Left renal cortex interstitium (tissue), 4 donors: Measurements from ENCODE around the gene DHDDS. TPM values are rescaled to one million over a fixed set of nuclear protein-coding genes. Genes with fewer than 3 reads are reported as not detected.
"Not testable (repeated sequence)": the region's sequence is repeated elsewhere in the genome, so short reads cannot be mapped to it uniquely, and the experiment has no call there.

Experiments used
- DNase-seq, 4 donors: peaks; one replicate each; pipeline ENCODE4 v3.0.0-alpha.2; 2013; ENCODE audit warnings: low read depth in 4 of 4, low spot score in 2 of 4, missing footprints in 1 of 4
- polyA plus RNA-seq, 4 donors: library from polyadenylated mRNA; unstranded; fragments of 120-200 nt; gene quantifications; one replicate each; pipeline ENCODE4 v1.2.1, GENCODE V29; 2013; ENCODE audit not compliant: insufficient read length in 4 of 4

The DHDDS gene
- polyA plus RNA-seq, 4 donors, result 29.6 to 43.2 (median 39.2) TPM

DNA sequence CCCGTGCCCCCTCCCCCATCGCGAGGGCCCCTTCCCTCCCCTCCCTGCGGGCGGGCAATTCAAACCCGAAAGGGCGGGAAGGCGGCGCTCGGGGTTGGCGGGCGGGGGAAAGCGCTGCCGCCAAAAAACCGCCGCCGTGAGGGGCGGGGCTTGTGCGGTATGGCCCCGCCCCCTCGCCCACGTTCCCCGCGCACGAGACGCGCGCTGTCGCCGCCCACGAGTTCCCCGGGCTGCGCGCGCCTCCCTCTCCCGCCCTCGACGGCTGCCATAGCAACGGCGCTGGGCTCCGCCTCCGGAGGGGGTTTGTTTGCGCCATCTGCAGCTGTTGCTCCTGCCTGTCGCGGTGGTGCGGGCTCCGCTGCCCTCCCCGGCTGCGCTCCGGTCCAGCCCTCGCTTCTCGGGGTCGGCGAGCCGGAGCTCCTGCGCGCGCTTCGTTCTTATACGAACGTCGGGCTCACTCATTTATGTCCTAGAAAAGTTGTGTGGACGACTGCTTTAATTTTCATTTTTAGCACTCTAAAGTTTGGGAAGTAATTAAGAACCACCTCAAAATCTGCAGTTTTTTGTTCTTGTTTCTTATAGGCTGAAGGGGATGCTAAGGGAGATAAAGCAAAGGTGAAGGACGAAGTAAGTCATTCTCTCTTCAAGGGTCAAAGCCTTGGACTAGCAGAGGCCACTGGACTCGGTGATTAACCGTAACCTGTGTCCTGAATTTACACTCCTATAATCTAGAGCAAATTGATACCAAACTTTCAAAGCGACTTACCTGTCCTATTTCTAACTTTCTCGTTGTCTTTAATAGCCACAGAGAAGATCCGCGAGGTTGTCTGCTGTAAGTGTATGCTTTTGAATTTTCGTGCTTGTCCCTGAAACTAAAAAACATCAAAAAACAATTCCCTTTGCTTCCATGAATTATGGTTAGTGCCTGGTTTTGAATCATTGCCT is 41.1 kb downstream of the DHDDS start:
- peak; percentile 65 to 88 (median 83) for DNase-seq

DNA sequence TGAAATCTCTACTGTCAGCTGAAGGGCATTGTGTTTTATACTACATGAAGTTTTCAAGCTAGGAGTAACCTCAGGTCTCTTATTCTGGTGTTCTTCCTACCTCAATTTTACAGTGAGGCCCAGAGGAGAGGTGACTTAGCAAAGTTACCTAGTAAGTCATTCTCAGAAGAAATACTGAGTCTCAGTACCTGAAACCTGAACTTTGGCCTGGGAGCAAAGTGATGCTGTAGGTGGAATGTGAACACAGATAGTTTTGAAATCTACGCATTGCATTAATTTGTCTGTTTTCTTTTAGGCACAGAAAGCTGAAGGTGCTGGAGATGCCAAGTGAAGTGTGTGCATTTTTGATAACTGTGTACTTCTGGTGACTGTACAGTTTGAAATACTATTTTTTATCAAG is 42.7 kb downstream of the DHDDS start:
- no peak for DNase-seq

DNA sequence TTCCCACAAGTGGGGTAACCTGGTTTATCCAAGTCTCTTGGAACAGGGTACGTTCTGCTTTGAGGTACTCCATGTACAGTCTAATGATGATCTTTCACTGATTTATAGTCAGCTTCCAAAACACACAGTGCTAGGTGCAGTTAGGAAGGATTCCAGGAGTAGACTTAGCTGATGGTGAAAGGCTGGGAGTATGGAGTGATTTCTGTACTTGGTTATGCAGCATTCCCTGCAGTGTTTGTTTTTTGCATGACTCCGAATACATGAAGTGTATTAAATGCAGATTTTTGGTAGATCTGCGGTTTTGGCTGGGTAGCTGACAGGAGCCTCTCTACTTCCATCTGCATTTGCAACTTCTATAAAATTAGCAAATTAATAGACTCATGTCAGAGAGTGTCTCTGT is 43.9 kb downstream of the DHDDS start:
- no peak for DNase-seq

DNA sequence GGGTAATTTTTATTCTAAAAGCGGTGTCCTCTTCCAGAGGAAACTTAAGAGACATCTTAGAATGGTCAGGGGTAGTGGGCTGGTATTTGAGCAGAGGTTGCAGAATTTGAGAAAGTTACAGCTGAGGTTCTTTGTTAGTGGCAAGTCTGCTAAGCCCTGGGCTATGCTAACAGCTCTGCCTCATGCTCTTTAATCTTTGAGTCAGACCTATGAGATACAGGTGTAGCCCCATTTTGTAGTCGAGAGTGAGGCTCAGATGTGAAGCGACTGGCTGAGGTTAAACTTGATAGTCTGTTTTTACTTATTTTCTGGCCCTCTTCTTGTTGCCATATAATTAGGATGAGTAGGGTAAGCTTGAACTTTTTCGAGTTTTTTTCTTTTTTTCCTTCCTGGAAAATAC is 44.8 kb downstream of the DHDDS start:
- DNase-seq, result no peak

DNA sequence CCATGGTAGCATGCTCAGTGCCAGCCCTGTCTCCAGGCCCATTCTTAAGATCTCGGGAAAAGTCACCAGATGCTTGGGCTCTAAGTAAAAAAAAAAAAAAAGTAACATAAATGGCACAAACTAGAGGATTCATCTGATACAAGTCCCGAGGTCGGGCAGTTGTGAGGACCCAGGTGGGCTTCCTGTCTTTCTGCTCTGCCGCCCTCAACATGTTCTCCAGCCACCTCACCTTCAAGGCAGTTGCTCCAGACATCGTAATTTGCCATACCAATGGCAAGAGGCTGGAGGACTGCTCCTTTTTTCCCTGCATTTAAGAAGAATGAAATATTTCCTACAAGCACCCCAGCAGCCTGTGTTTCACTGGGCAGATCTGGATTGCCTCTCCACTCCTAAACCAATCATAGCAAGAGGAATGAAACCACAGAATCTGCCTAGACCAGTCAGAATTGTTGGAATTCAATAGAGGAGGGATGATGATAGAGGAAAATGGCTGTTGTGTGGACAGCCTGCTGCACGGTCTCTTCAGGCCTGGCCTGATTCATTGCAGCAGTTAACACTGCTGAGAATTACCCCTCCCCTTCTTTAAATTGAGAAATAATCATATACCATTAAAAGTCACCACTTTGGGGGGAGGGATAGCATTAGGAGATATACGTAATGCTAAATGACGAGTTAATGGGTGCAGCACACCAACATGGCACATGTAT is 45.5 kb downstream of the DHDDS start:
- no peak for DNase-seq

DNA sequence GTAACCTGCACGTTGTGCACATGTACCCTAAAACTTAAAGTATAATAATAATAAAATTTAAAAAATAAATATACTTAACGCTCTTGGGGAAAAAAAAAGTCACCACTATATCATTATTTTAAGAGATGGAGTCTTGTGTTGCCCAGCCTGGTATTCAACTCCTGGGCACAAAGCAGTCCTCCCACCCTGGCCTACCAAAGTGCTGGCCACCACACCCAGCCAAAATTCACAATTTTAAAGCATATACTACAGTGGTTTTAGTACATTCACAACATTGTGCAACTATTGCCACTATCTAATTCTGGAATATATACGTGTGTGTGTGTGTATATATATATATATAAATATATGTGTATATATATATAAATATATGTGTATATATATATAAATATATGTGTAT is 46.0 kb downstream of the DHDDS start:
- DNase-seq, result no peak

DNA sequence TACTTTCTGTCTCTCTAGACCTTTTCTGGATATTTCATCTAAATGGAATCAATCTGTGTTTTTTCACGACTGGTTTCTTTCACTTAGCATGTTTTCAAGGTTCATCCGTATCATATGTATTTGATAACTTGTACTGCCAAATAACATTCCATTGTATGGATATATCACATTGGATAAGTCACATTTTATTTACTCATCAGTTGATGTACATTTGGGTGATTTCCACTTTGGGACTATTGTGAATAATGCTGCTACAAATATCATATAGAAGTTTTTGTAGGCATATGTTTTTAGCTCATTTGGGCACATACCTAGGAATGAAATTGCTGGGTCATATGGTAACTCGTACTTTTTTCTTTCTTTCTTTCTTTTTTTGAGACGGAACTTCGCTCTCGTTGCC is 46.9 kb downstream of the DHDDS start:
- no peak for DNase-seq

DNA sequence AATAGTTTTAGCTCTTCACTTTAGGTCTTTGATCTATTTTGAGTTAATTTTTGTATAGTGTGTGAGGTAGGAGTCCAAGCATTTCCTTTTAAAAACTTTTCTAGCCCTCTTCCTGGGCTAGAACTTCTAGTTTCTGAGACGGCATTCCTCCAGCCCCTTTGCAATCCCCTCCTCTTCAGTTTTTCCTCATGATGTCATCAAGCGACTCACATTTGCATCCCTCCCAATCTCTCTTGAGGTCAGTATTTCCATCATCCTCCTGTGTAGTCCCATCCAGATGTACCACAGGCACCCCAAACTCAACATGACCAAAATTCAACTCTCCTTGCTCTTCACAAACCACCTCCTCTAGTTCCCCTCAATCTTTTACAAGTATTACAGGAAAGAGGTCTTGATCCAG is 50.8 kb downstream of the DHDDS start:
- no peak for DNase-seq

DNA sequence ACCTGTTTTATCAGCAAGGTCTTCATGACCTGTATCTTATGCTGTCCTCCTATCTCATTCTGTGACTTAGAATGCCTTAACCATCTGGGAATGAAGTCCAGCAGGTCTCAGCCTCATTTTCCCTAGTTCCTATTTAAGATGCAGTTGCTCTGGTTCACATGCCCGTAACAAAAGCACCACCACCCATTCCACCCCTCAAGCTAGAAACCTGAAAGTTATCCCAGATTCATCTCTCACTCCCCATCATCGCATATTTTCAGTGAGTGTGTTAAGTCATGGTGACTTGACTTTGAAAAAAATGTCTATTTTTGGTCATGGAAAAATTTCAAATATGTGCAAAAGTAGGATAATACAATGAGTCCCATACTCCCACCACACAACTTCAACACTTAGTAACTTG is 51.9 kb downstream of the DHDDS start:
- DNase-seq, result no peak

DNA sequence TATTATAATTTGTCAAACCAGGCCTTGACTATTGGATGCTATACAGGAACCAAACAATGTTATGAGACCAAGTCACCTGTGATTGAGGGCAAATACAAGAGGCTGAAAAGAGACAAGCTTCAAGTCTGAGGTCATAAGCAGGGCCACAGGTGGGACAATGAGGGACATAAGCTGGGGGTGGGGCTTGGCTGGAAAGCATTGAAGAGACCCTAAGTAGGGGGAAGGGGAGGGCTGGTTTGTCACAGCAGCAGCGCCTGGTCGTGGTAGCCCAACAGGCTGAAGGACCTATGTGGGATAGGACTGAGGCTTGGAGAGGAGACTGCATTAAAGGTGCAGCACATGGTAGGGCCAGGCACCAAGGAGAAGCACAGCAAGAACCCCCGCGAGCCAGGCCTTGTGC is 58.0 kb downstream of the DHDDS start:
- no peak for DNase-seq

DNA sequence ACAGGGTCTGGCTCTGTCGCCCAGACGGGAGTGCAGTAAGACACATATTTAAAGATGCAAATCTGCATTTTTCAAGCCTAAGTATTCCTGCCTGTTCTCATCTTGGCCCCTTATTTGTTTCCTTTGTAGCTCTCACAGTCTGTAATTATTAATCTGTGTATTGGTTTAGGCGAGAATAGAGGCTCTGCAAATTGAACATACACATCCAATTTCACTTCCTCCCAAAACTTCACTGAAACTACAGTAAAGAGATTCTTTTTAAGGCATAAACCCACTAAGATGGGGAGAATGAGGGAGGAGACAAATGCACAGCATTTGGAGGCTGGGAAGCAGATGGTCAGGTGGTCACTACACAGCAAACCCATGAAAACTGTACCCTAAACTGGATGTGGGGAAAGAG is 61.1 kb downstream of the DHDDS start:
- no peak for DNase-seq

DNA sequence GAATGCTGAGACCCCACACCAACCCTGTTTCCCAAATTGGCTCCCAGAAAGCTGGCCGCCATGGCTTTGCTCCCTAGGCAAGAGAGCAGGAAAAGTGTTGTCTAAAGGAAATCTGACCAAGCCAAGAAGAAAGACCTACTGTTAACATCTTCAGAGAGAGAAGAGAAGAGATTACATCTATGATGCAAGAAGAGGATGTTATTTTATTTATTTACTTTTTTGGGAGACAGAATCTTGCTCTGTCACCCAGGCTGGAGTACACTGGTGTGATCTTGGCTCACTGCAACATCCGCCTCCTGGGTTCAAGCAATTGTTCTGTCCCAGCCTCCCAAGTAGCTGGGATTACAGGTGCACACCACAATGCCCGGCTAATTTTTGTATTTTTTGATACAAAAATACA is 61.8 kb downstream of the DHDDS start:
- no peak for DNase-seq

DNA sequence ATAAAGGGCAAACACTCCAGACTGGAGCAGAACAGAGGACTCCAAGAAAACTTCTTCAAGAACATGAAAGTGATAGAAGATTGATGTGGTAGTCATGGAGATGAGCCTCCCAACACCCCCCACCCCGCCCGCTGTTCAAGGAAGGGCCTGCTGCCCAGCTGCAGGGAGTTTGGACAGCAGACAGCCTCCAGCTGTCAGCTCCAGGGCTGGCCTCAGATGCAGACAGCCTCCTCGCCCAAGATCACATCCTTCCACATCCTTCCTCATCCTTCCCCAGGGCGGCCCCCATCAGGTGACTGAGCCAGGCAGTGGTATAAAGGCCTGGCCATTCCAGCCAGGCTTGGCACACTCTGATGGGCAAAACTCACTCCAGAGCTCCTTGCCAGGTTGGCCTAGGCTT is 64.7 kb downstream of the DHDDS start:
- peak in 2 of 4 donors; percentile 19 to 44 for DNase-seq

DNA sequence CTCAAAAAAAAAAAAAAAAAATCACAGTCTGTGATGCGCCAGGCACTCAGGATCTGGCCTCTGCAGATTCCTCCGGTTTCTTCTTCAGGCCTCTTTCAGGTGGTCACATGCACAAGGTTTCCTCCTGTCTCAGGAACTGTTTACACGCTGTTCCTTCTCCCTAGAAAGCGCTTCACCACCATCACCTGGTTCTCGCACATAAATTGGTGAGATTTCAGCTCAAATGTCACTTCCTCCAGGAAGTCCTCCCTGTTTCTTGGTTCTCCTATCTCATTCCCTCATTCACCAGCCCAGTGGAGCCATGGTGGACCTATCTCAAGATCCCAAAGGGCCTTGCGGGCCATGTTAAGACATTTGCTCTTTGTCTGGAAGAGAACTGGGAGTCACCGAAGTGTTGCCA is 66.8 kb downstream of the DHDDS start:
- DNase-seq, result no peak

DNA sequence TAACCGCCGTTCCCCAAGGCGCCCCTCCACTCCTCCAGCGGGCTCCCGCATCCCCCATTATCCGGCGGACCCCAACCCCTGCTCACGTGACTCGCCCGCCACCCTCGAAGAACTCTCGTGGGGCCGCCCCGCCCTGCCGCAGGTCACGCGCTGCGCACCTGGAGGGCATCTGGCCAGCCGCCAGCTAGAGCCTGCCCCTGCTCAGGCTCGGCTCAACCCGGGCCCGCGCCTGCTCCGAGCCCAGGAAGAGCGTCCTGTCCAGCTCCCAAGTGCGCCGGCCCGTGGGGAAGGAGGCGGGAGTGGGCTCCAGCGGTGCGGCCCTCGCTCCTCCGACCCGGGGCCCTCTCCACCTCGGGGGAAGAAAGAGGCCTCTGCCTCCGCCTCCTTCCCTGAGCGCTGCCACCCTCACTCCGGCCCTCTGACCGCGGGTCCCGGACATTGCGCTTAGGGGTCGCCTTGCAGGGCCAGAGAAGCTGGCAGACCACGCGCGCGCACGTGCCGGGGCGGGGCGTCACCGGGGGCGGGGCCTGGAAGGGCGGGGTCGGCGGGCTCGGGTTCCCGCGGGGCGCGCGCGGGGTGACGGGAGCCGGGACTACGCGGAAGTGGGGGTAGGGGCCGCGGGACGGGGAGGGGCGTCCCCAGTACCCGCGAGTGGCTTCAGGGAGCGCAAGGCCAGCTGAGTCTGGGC is 68.5 kb downstream of the DHDDS start:
- DNase-seq, result peak; percentile 64 to 82 (median 72)

DNA sequence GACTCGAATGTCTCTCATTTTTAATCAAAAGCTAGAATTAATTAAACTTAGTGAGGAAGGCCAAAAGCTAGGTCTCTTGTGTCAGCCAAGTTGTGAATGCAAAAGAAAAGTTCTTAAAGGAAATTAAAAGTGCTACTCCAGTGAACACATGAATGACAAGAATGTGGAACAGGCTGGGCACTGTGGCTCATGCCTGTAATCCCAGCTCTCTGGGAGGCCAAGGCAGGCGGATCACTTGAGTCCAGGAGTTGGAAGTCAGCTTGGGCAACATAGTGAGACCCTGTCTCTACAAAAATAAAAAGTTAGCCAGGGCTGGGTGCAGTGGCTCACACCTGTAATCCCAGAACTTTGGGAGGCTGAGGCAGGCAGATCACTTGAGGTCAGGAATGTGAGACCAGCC is 78.6 kb downstream of the DHDDS start:
- not testable (repeated sequence) for DNase-seq

DNA sequence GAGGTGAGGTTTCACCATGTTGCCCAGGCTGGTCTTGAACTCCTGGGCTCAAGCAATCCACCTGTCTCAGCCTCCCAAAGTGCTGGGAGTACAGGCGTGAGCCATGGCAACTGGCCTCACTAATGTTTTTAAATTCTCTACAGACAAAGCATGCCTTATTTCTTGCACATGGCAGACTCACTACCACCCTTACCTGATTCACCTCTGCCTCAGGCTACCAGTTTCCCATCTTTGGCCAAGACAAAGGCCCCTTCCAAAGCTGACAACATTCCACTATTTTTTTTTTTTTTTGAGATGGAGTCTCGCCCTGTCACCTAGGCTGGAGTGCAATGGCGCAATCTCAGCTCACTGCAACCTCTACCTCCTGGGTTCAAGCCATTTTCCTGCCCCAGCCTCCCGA is 83.7 kb downstream of the DHDDS start:
- DNase-seq, result not testable (repeated sequence)

DNA sequence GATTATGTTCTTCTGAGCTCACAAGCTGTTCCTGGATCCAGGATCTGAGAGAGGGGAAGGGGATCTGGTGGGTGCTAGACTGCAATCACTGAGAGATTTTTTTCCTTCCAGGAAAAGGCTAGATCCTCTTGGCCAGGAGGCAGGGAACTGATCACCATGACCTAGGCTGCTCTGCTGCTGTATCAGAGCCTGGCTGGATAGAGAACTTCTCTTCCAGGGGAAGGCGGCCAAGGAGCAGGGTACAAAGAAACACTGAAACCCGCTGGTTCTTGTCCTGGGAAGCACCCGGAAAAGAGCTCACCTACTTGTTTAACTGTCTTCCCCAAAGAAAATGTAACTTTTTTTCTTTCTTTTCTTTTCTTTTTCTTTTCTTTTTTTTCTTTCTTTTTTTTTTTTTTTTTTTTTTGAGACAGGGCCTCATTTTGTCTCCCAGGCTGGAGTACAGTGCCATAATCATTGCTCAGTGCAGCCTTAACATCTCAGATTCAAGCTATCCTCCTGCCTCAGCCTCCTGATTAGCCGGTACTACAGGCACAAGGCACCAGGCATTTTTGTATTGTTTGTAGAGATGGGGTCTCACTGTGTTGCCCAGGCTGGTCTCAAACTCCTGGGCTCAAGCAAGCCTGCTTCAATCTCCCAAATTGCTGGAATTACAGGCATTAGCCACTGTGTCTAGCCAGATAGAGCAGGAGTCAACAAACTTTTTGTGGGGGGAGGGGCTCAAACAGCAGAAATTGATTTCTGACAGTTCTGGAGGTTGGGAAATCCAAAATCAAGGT is 85.1 kb downstream of the DHDDS start:
- no peak for DNase-seq

DNA sequence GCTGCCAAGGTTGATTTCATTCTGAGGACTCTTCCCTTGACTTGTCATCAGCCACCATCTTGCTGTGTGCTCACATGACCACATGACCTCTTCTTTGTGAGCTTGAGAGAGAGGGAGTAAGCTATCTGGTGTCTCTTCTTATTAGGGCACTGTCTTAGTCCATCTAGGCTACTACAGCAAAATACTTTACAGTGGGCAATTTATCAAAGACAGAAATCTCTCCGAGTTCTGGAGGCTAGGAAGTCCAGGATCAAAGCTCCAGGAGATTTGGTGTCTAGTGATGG is 85.6 kb downstream of the DHDDS start:
- DNase-seq, result no peak

DNA sequence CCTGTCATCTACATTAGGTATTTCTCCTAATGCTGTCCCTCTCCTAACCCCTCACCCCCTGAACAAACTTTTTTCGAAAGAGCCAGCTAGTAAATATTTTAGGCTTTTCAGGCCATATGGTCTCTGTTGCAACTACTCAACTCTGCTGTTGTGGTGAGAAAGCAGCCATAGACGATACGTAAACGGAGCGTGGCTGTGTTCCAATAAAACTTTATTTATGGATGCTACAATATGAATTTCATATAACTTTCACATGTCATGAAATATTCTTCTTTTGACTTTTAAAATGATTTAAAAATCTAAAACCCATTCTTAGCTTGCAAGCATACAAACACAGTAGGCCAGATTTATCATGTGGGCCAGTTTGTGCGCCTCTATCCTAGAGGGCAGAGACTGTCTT is 86.2 kb downstream of the DHDDS start:
- no peak for DNase-seq

DNA sequence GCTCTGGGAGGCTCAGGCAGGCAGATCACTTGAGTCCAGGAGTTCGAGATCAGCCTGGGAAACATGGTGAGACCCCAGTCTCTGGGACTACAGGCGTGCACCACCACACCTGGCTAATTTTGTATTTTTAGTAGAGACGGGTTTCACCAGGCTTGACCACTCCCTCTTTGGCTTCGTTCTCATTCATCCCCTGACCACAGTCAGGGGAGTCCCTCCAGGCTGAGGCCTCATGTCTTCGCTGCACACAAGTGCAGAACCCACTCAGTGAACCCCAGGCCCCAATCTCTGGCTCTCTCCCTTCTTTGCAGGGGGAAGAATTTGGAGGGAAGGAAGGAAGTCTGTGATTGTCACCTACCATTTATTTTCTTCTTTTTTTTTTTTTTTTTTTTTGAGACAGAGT is 88.2 kb downstream of the DHDDS start:
- no peak for DNase-seq
